SK-N-SH (cell line): Measurements from ENCODE around the gene CT45A5. TPM values are rescaled to one million over a fixed set of nuclear protein-coding genes. Genes with fewer than 3 reads are reported as not detected.
"Not testable (repeated sequence)": the region's sequence is repeated elsewhere in the genome, so short reads cannot be mapped to it uniquely, and the experiment has no call there.

Experiments used
- CTCF ChIA-PET: fragments of 300-600, 350-600 bp; formaldehyde crosslinking; extraction: SDS; loops from one replicate; lab custom pipeline; 2021; lab: Yijun Ruan, JAX
- POLR2A ChIA-PET: fragments of 350-600 bp; sonication (Branson Sonifier 250); formaldehyde crosslinking; extraction: SDS; loops from one replicate; lab custom pipeline; 2020; ENCODE audit warnings: antibody characterized with exemption, inconsistent platforms; lab: Yijun Ruan, JAX
- DNase-seq: peaks from one replicate; pipeline ENCODE4 v3.0.0; 2012
- H2AFZ ChIP-seq: fragments of 200-600 bp; sonication (generic); 2 replicates; pipeline ENCODE4 v1.8.1; 2016; ENCODE audit warnings: antibody characterized with exemption, mild to moderate bottlenecking, low read depth
- H3F3A ChIP-seq: fragments of 200-600 bp; sonication (generic); replicated peaks from 2 replicates; pipeline ENCODE3; 2016; ENCODE audit warnings: antibody characterized with exemption, mild to moderate bottlenecking; ENCODE audit not compliant: insufficient read depth
- H3K27ac ChIP-seq, 2 experiments: fragments of 200-500 bp in 1 of 2; fragments of 200-600 bp in 1 of 2; sonication (Bioruptor generic) in 1 of 2; sonication (generic), shearing (Covaris generic) in 1 of 2; 2 replicates each; pipeline versions ENCODE4 v1.5.1 to v1.6.1; 2014 to 2016; ENCODE audit warnings: low read depth in 2 of 2, inconsistent platforms in 1 of 2, low read length in 1 of 2, mild to moderate bottlenecking in 1 of 2, mixed read lengths in 1 of 2
- H3K27me3 ChIP-seq: fragments of 200-600 bp; sonication (generic), shearing (Covaris generic); 2 replicates; pipeline ENCODE4 v1.6.1; 2016; ENCODE audit warnings: mixed run types; ENCODE audit not compliant: insufficient read depth
- H3K36me3 ChIP-seq, 2 experiments: fragments of 200-500 bp in 1 of 2; fragments of 200-600 bp in 1 of 2; sonication (Bioruptor generic) in 1 of 2; sonication (generic) in 1 of 2; replicated peaks in 1 of 2; 2 replicates each; pipeline versions ENCODE3 to v1.5.1; 2014 to 2016; ENCODE audit warnings: low read length in 1 of 2, mild to moderate bottlenecking in 1 of 2; ENCODE audit not compliant: insufficient read depth in 2 of 2, control insufficient read depth in 1 of 2
- H3K4me1 ChIP-seq, 2 experiments: fragments of 200-500 bp in 1 of 2; fragments of 200-600 bp in 1 of 2; sonication (Bioruptor generic) in 1 of 2; sonication (generic), shearing (Covaris generic) in 1 of 2; 2 replicates each; pipeline versions ENCODE4 v1.5.1 to v1.6.1; 2014 to 2016; ENCODE audit warnings: low read depth in 1 of 2, low read length in 1 of 2, mixed run types in 1 of 2; ENCODE audit not compliant: insufficient read depth in 2 of 2, control insufficient read depth in 1 of 2
- H3K4me2 ChIP-seq: fragments of 200-600 bp; sonication (generic), shearing (Covaris generic); 2 replicates; pipeline ENCODE4 v1.6.1; 2017; ENCODE audit warnings: mixed run types
- H3K4me3 ChIP-seq, 2 experiments: fragments of 200-500 bp in 1 of 2; fragments of 200-600 bp in 1 of 2; sonication (Bioruptor generic) in 1 of 2; sonication (generic), shearing (Covaris generic) in 1 of 2; 2 replicates each; pipeline versions ENCODE4 v1.5.1 to v1.8.1; 2014 to 2016; ENCODE audit warnings: low read depth in 2 of 2, inconsistent platforms in 1 of 2, low read length in 1 of 2, mild to moderate bottlenecking in 1 of 2, mixed read lengths in 1 of 2, moderate library complexity in 1 of 2
- H3K79me2 ChIP-seq: fragments of 200-600 bp; sonication (generic); 2 replicates; pipeline ENCODE4 v1.8.1; 2017; ENCODE audit warnings: mild to moderate bottlenecking; ENCODE audit not compliant: insufficient read depth
- H3K9ac ChIP-seq: fragments of 200-600 bp; sonication (generic); 2 replicates; pipeline ENCODE4 v1.6.1; 2017; ENCODE audit warnings: mixed run types
- H3K9me2 ChIP-seq: fragments of 200-600 bp; sonication (generic); 2 replicates; pipeline ENCODE4 v1.6.1; 2017; ENCODE audit warnings: mixed run types
- H3K9me3 ChIP-seq: fragments of 200-600 bp; sonication (generic); 2 replicates; pipeline ENCODE4 v1.6.1; 2017; ENCODE audit warnings: mixed run types, mild to moderate bottlenecking, moderate library complexity
- H4K20me1 ChIP-seq: fragments of 200-600 bp; sonication (generic); 2 replicates; pipeline ENCODE4 v1.6.1; 2017; ENCODE audit warnings: mild to moderate bottlenecking, mixed run types; ENCODE audit not compliant: insufficient read depth
- CTCF ChIP-seq: fragments of 200-600 bp; sonication (generic); IDR thresholded peaks from 2 replicates; pipeline ENCODE4 v1.6.1; 2017; ENCODE audit warnings: antibody characterized with exemption, mild to moderate bottlenecking, moderate library complexity
- FOXJ3 ChIP-seq: sonication (generic); formaldehyde crosslinking; IDR thresholded peaks from 2 replicates; pipeline ENCODE4 v1.5.1; 2020; ENCODE audit warnings: mild to moderate bottlenecking, missing genetic modification reagents
- GABPA ChIP-seq: IDR thresholded peaks from 2 replicates; pipeline ENCODE4 v1.4.0; 2012; ENCODE audit warnings: low read depth, mild to moderate bottlenecking
- RAD21 ChIP-seq: IDR thresholded peaks from 2 replicates; pipeline ENCODE4 v1.6.1; 2012; ENCODE audit warnings: mild to moderate bottlenecking, low read length
- RFX5 ChIP-seq: IDR thresholded peaks from 2 replicates; pipeline ENCODE4 v1.6.1; 2012; ENCODE audit warnings: mild to moderate bottlenecking, improper control_type of control experiment, low read length
- WGBS: methylation state at CpG from one replicate; pipeline ENCODE4 v1.1.6; 2017; ENCODE audit warnings: low lambda C conversion rate; 5-methylcytosine and 5-hydroxymethylcytosine counted together
- polyA plus RNA-seq, 3 experiments: library from polyadenylated mRNA; depleted of rRNA; stranded (reverse); fragments of >200 nt; gene quantifications; 2 replicates each; pipeline ENCODE4 v1.2.3, GENCODE V29; 2012

Gene CT45A5
- polyA plus RNA-seq, 1 of the 3 experiments (the other 2 are of a cell fraction) = not detected

GRCh38 chrX:135737366-135738071, 47.8 kb downstream of the CT45A5 start:
- no peak overlapping the region for H3K27ac ChIP-seq
- H3K9ac ChIP-seq = no peak overlapping the region
- TF ChIP-seq CTCF (peak; percentile 14; the same call in 1 of the 2 replicates), GABPA (no peak), RAD21 (0 out of 2 replicates have a peak, but pooled peaks have one; percentile 10), RFX5 (no peak), FOXJ3 (CRISPR knock-in tag) (no peak)
- POLR2A ChIA-PET = no interaction called here
- H3K4me3 ChIP-seq = no peak overlapping the region
- no peaks in the 10 kb centered on the region for H3K9me3 ChIP-seq
- no peaks in the 10 kb centered on the region for H3K4me1 ChIP-seq
- CTCF ChIA-PET = no interaction called here
- no peaks in the 10 kb centered on the region for H3F3A ChIP-seq
- no peaks in the 10 kb centered on the region for H4K20me1 ChIP-seq
- no peak overlapping the region for H3K4me2 ChIP-seq
- H3K9me2 ChIP-seq = no peaks in the 10 kb centered on the region
- DNase-seq = no peak
- H2AFZ ChIP-seq = no peak overlapping the region
- no peaks in the 10 kb centered on the region for H3K79me2 ChIP-seq
- peaks cover 9% of the 10 kb centered on the region; the same call in 1 of the 2 replicates for H3K27me3 ChIP-seq
- no peaks in the 10 kb centered on the region for H3K36me3 ChIP-seq
- WGBS = 1% methylated on average over 4 of the region's 4 CpGs

GRCh38 chrX:135734666-135735065, 50.6 kb downstream of the CT45A5 start:
- 2% methylated on average over 5 of the region's 5 CpGs for WGBS
- POLR2A ChIA-PET, CTCF ChIA-PET: not testable (repeated sequence)

More at GRCh38 chrX:135734666-135735065, 50.6 kb downstream of the CT45A5 start:
- not testable (repeated sequence) for DNase-seq, H3K4me2 ChIP-seq, H3K4me3 ChIP-seq, H2AFZ ChIP-seq, H3K9me3 ChIP-seq, H3F3A ChIP-seq, H3K9ac ChIP-seq, H3K27ac ChIP-seq, H3K36me3 ChIP-seq, H3K79me2 ChIP-seq, H3K27me3 ChIP-seq, H3K4me1 ChIP-seq, H3K9me2 ChIP-seq, H4K20me1 ChIP-seq

Other genes starting within 250 kb of the CT45A5 start
- not detected in 2 replicates for gene CT45A1, start 71.9 kb downstream of the CT45A5 start, polyA plus RNA-seq (2012; rRNA removed)
- gene CT45A3, start 17.3 kb downstream of the CT45A5 start, polyA plus RNA-seq (2012; rRNA removed) = not detected in 2 replicates
- gene CT45A6, start 17.3 kb upstream of the CT45A5 start, polyA plus RNA-seq (2012; rRNA removed) = not detected in 2 replicates
- not detected in 2 replicates for gene CT45A2, start 34.5 kb upstream of the CT45A5 start, polyA plus RNA-seq (2012; rRNA removed)
- gene CT45A7, start 51.8 kb upstream of the CT45A5 start, polyA plus RNA-seq (2012; rRNA removed) = not detected in 2 replicates
- gene CT45A8, start 69.0 kb upstream of the CT45A5 start, polyA plus RNA-seq (2012; rRNA removed) = not detected in 2 replicates
- gene CT45A9, start 86.3 kb upstream of the CT45A5 start, polyA plus RNA-seq (2012; rRNA removed) = not detected in 2 replicates
- gene CT45A10, start 107.9 kb upstream of the CT45A5 start, polyA plus RNA-seq (2012; rRNA removed) = not detected in 2 replicates
- gene SAGE1, start 108.2 kb upstream of the CT45A5 start, polyA plus RNA-seq (2012; rRNA removed) = not detected in 2 replicates
- gene MMGT1, start 188.5 kb upstream of the CT45A5 start, polyA plus RNA-seq (2012; rRNA removed) = 7.3 and 8.7 TPM in 2 replicates
- 5.0 and 6.7 TPM in 2 replicates for gene SLC9A6, start 199.9 kb upstream of the CT45A5 start, polyA plus RNA-seq (2012; rRNA removed)